HL-60 (cell line): ENCODE measurements around the gene TNFSF15.

Source experiments
- DNase-seq, 2 experiments: peaks; one replicate each; pipeline ENCODE4 v3.0.0-alpha.2; 2010 to 2020; ENCODE audit warnings: low read depth in 1 of 2, low spot score in 1 of 2
- H3K27ac ChIP-seq: fragments of 250-450 bp; sonication (Bioruptor Pico); replicated peaks from 2 replicates; pipeline ENCODE4 v1.5.1; 2020; ENCODE audit warnings: mild to moderate bottlenecking, moderate library complexity
- H3K27me3 ChIP-seq: fragments of 250-450 bp; sonication (Bioruptor Pico); 2 replicates; pipeline ENCODE4 v1.5.1; 2021; ENCODE audit warnings: mild to moderate bottlenecking, moderate library complexity; ENCODE audit not compliant: insufficient read depth, poor library complexity, severe bottlenecking
- H3K4me3 ChIP-seq: replicated peaks from 2 replicates; pipeline ENCODE4 v1.5.1; 2011; ENCODE audit warnings: mild to moderate bottlenecking, control low read depth, low read length; ENCODE audit not compliant: insufficient read depth
- GABPA ChIP-seq: IDR thresholded peaks from 2 replicates; pipeline ENCODE4 v1.6.1; 2012; ENCODE audit warnings: low read depth
- POLR2AphosphoS5 ChIP-seq: IDR thresholded peaks from 2 replicates; pipeline ENCODE4 v1.6.1; 2012; ENCODE audit warnings: low read depth
- SPI1 ChIP-seq: IDR thresholded peaks from 2 replicates; pipeline ENCODE4 v1.6.1; 2012; ENCODE audit warnings: low read depth, mild to moderate bottlenecking, borderline replicate concordance
- TF ChIP-seq, protein P1 (sequence below): IDR thresholded peaks from 2 replicates; pipeline ENCODE4 v1.6.1; 2012; ENCODE audit warnings: low read depth; ENCODE audit not compliant: insufficient replicate concordance
- TF ChIP-seq, protein P2 (sequence below): IDR thresholded peaks from one replicate; pipeline ENCODE4 v1.5.1; 2011; ENCODE audit warnings: low read length, control low read depth, inconsistent platforms; ENCODE audit not compliant: insufficient read depth

TNFSF15 gene

DNA sequence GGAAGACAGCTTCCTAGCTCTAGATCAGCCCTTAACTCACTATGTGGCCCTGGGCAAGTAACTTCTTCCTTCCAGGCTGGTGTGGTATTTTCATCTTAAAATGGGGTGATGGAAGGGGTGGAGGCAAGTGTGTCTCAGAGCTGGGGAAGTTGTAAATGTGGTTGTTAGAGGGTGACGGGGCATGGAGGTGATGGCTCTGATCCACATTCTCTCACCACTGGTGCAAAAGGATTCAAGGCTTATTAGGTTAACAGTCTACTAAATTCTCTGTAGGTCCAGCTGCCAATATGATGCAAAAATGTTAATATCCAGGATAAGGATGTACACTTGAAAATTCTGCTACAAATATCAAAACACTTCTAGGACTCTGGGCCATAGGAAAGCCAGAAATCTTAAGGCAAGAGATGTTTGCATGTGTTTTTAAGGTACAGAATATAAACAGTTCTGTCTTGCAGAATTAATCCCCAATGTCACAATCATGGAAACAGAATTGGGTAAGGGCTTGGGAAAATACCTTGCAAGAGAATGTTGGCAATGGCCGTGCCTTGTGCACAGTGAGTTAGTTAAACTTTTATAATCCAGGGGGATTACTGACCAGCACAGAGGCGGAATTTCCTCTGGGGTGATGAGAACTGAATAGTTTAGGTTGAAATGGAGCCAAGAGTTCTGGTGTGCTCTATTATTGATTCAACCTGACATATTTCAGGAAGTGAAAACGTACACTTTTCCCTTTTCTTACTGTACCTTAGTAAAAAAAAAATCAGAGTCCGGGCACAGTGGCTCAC, 19.8 kb downstream of the TNFSF15 start:
- H3K27ac ChIP-seq: no peak overlapping the region
- H3K27me3 ChIP-seq: peaks cover 3% of the 10 kb centered on the region
- TF ChIP-seq, protein P1, sequence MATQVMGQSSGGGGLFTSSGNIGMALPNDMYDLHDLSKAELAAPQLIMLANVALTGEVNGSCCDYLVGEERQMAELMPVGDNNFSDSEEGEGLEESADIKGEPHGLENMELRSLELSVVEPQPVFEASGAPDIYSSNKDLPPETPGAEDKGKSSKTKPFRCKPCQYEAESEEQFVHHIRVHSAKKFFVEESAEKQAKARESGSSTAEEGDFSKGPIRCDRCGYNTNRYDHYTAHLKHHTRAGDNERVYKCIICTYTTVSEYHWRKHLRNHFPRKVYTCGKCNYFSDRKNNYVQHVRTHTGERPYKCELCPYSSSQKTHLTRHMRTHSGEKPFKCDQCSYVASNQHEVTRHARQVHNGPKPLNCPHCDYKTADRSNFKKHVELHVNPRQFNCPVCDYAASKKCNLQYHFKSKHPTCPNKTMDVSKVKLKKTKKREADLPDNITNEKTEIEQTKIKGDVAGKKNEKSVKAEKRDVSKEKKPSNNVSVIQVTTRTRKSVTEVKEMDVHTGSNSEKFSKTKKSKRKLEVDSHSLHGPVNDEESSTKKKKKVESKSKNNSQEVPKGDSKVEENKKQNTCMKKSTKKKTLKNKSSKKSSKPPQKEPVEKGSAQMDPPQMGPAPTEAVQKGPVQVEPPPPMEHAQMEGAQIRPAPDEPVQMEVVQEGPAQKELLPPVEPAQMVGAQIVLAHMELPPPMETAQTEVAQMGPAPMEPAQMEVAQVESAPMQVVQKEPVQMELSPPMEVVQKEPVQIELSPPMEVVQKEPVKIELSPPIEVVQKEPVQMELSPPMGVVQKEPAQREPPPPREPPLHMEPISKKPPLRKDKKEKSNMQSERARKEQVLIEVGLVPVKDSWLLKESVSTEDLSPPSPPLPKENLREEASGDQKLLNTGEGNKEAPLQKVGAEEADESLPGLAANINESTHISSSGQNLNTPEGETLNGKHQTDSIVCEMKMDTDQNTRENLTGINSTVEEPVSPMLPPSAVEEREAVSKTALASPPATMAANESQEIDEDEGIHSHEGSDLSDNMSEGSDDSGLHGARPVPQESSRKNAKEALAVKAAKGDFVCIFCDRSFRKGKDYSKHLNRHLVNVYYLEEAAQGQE: no peak
- TF ChIP-seq, protein P2, sequence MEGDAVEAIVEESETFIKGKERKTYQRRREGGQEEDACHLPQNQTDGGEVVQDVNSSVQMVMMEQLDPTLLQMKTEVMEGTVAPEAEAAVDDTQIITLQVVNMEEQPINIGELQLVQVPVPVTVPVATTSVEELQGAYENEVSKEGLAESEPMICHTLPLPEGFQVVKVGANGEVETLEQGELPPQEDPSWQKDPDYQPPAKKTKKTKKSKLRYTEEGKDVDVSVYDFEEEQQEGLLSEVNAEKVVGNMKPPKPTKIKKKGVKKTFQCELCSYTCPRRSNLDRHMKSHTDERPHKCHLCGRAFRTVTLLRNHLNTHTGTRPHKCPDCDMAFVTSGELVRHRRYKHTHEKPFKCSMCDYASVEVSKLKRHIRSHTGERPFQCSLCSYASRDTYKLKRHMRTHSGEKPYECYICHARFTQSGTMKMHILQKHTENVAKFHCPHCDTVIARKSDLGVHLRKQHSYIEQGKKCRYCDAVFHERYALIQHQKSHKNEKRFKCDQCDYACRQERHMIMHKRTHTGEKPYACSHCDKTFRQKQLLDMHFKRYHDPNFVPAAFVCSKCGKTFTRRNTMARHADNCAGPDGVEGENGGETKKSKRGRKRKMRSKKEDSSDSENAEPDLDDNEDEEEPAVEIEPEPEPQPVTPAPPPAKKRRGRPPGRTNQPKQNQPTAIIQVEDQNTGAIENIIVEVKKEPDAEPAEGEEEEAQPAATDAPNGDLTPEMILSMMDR: no peak
- no peak for TF ChIP-seq POLR2AphosphoS5
- no peak for TF ChIP-seq GABPA
- TF ChIP-seq SPI1: no peak
- no peak for DNase-seq
- H3K4me3 ChIP-seq: no peak overlapping the region

GRCh38 chr9:114784721-114785279, 21.0 kb downstream of the TNFSF15 start:
- Histone ChIP-seq H3K27me3 (peaks cover 2% of the 10 kb centered on the region), H3K27ac (no peak overlapping the region), H3K4me3 (no peak overlapping the region)
- DNase-seq: no peak
- TF ChIP-seq, protein P2: no peak
- TF ChIP-seq, protein P1: no peak
- TF ChIP-seq POLR2AphosphoS5: no peak
- TF ChIP-seq GABPA: no peak
- no peak for TF ChIP-seq SPI1

GRCh38 chr9:114782586-114782985, 23.3 kb downstream of the TNFSF15 start:
- DNase-seq: no peak
- Histone ChIP-seq H3K27me3 (peaks cover 3% of the 10 kb centered on the region), H3K4me3 (no peak overlapping the region), H3K27ac (no peak overlapping the region)
- TF ChIP-seq, protein P1: no peak
- TF ChIP-seq GABPA: no peak
- no peak for TF ChIP-seq SPI1
- TF ChIP-seq POLR2AphosphoS5: no peak
- TF ChIP-seq, protein P2: no peak
